GM10266 (cell line): ENCODE results near the gene CRYGS.
"Not testable (repeated sequence)": the region's sequence is repeated elsewhere in the genome, so short reads cannot be mapped to it uniquely, and the experiment has no call there.

Source experiments
- DNase-seq: peaks from one replicate; pipeline ENCODE4 v3.0.0; 2012; ENCODE audit errors: extremely low spot score
- CTCF ChIP-seq: IDR thresholded peaks from 2 replicates; pipeline ENCODE4 v1.5.1; 2012; ENCODE audit warnings: mild to moderate bottlenecking, low read depth; ENCODE audit not compliant: control insufficient read depth, insufficient read depth; ENCODE audit errors: missing control alignments

Gene CRYGS

GRCh38 chr3:186534113-186534669, 10.0 kb downstream of the CRYGS start:
- peak; percentile 14 for TF ChIP-seq CTCF
- peak; percentile 83 for DNase-seq

GRCh38 chr3:186532598-186533072, 11.5 kb downstream of the CRYGS start:
- no peak for DNase-seq
- no peak for TF ChIP-seq CTCF

GRCh38 chr3:186531694-186532093, 12.5 kb downstream of the CRYGS start:
- not testable (repeated sequence) for DNase-seq

DNA sequence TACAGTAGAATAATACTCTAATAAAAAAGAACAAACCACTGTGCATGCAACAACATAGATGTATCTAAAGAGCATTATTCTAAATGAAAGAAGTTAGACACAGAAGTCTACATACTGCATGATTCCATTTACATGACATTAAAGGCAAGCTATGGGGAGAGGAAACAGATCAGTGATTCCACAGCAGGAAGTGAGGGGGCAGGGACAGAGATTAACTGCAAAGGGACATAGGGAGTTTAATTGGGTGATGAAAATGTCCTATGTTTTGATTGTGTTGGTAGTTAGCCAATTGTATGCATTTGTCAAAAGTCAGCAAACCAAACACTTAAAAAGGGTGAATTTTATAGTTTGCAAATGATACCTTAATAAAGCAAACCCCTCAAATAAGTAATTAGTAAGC, 13.8 kb downstream of the CRYGS start:
- DNase-seq, result no peak
- TF ChIP-seq CTCF, result no peak

GRCh38 chr3:186529201-186529999, 14.8 kb downstream of the CRYGS start:
- DNase-seq, result no peak
- peak; percentile 33 for TF ChIP-seq CTCF

DNA sequence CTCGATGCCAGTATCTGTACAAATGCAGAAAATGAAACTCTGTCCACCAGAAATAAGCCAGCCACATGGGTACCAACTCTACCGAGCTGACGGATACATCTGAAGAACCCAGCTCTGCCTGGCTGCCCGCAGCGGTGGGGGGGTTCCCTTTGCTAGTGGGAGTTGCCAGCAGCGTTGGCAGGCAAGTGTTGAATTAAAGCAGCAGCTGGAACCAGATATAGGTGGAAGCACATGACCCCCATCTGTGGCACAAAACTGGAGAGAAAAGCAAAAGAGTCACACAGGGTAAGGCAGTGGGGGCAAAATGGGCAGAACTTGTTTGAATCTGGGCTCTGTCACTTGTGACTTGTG, 17.9 kb downstream of the CRYGS start:
- no peak for DNase-seq
- TF ChIP-seq CTCF, result no peak

DNA sequence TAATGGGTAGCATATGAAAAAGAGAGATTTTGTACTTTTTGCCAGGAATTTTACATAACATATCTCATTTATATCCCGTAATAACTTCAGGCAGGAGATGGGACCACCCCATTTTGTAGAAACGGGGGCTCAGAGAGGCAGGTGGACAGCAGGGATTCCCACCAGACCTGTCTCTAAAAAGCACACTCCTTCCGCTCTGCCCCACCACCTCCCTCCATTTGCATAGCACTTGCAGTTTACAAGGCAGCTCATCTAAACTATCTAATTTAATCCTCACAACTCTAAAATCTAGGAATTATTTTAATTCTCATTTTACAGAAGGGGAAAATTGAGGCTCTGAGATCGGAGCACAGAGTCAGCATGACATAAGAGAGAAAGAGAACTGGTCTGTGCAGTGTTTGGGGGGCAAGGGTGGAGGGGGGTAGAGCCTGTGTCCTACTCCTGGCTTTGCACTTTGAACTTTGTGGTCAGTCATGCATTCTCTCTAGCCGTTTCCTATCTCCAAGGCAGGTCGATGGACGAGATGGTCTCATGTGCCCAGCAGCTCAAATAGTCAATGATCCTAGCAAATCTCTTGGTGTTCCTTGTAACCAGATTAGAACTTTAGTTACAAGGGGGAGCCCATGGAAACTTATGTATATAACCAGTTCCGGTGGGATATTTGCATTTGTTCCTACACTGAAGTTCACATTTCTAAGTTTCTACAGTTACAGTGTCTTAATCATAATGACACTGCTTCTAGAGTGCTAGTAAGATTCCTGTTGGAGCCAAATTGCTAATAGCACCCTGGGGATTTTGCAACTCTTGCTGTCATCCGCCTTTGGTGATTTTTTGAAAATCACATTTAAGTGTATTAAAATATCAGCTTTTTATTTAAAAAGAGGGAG, 18.6 kb downstream of the CRYGS start:
- TF ChIP-seq CTCF, result no peak
- DNase-seq, result no peak
